DOHH2 (cell line): ENCODE results near the gene ALPI.

Experiments
- EZH2phosphoT487 ChIP-seq: fragments of 200-600 bp; sonication (generic); IDR thresholded peaks from 2 replicates; pipeline ENCODE4 v1.6.1; 2017; ENCODE audit warnings: borderline replicate concordance, mild to moderate bottlenecking, antibody characterized with exemption, low read length, moderate library complexity, mixed read lengths
- TF ChIP-seq, protein P1 (sequence below): fragments of 200-600 bp; sonication (generic); IDR thresholded peaks from one replicate; pipeline ENCODE4 v1.5.1; 2014; ENCODE audit warnings: antibody characterized with exemption, mild to moderate bottlenecking, low read depth, low read length; ENCODE audit not compliant: poor library complexity, severe bottlenecking

DNA sequence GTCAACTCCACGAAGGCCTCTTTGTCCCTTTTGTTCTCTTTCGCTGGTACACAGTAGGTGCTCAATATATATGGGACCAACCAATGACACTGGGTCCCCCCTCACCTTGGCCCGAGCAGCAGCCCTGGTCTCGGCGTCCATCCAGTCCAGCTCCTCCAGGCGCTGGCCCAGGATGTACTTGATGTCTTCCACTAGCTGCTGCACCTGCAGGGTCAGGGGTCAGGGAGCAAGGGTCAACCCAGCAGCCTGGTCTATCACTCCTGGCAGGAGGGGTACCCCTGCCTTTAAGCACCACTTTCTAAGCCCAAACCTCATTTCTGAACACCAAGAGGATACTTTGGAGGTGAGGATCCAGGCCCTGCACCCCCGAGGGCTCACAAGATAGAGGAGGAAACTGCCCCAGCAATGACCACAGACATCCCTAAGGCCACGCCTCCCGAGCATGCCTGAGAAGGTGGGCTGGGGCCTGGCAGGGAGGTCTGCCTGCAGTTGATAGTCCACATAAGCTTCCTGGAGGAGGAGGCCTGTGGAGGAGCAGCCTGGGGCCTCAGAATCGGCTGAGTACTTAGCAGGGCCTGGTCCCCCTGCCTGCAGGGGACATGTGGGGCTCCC lies 27.5 kb downstream of the ALPI start:
- TF ChIP-seq, protein P1, sequence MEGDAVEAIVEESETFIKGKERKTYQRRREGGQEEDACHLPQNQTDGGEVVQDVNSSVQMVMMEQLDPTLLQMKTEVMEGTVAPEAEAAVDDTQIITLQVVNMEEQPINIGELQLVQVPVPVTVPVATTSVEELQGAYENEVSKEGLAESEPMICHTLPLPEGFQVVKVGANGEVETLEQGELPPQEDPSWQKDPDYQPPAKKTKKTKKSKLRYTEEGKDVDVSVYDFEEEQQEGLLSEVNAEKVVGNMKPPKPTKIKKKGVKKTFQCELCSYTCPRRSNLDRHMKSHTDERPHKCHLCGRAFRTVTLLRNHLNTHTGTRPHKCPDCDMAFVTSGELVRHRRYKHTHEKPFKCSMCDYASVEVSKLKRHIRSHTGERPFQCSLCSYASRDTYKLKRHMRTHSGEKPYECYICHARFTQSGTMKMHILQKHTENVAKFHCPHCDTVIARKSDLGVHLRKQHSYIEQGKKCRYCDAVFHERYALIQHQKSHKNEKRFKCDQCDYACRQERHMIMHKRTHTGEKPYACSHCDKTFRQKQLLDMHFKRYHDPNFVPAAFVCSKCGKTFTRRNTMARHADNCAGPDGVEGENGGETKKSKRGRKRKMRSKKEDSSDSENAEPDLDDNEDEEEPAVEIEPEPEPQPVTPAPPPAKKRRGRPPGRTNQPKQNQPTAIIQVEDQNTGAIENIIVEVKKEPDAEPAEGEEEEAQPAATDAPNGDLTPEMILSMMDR, result no peak
- no peak for TF ChIP-seq EZH2phosphoT487
